ENCODE results near the gene DDX24.

Gene DDX24

DNA sequence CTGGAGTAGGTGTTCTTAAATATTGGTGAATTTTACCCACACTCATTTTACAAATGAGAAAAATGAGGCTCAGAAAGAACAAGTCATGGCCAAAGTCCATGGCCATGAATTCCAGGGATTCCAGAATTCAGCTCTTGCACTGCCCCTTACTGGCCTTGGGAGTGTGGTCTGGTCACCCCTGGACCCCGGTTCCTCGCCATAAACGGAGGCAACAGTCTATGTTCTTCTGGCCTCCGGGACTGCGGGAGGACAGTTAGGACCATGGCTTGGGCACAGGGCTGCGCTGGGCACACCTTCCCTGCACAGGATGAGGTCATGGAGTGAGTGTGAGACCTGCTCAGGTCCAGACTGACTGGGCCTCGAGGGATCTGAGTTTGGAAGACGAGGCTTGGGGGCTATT is 77.0 kb downstream of the DDX24 start:
- no peak for DNase-seq

DNA sequence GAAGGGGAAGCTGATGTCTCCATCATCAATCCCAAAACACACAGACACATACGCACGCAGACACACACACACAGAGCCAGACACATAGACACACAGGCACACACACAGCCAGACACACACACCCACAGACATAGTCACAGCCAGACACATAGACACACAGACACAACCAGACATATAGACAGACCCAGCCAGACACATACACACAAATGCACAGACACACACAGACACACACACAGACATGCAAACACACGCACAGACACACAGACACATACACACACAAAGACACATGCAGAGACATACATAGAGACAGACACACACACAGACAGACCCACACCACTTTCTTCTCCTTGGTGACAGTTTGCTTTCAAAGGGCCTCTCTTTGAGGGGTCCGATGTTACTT is 77.6 kb downstream of the DDX24 start:
- no peak for DNase-seq

DNA sequence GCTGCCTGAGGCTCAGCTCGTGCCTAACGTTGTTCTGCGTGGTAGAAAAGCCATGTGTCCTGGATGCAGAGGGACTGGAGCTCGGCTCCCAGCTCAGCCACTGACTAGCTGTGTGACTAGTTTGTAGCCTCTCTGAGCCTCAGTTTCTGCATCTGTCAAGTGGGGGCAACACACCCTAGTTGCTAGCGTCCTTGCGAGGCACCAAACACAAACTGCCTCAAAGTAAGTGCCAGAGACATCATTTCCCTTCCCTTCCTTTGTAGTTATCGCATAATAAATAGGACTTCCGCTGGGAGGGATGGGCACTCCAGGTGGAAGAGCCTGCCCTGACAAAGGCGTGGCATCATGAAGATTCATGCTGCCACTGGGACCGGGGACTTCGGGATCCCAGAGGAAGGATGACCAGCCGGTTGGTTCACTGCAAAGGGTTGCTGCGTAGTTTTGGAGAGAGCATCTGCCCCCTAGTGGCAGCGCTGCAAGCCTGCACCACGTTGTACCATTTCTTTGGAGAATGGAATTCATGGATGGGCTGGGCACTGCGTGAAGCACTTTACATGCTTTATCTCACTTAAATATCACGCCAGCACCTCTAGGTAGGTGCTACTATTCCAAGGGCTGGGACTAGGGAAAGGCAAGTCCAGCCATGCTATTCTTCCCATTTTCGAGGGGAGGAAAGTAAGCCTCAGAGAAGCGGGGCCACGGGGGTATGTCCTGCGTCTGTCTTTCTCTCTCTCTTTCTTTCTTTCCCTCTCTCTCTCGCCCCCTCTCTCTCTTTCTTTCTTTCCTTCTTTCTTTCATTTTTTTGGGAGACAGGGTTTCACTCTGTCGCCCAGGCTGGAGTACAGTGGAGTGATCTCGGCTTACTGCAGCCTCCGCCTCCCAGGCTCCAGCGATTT is 79.3 kb downstream of the DDX24 start:
- DNase-seq: peak; percentile 82

DNA sequence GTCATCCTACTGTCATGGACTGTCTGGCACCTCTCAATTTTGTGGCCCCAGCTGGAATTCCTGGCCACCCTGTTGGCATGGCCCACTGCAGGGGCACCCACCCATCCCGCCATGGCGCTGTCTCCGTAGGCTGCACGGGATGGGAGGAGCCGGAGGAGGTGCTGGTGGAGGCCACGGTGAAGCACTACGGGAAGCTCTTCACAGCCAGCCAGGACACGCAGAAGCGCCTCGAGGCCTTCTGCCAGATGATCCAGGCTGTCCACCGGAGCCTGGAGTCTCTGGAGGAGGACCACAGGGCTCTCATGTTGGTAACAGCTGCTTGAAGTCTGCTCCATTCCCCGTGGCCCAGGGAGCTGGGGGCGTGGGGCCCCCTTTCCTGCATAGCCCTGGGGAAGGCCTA is 80.0 kb downstream of the DDX24 start:
- no peak for DNase-seq

DNA sequence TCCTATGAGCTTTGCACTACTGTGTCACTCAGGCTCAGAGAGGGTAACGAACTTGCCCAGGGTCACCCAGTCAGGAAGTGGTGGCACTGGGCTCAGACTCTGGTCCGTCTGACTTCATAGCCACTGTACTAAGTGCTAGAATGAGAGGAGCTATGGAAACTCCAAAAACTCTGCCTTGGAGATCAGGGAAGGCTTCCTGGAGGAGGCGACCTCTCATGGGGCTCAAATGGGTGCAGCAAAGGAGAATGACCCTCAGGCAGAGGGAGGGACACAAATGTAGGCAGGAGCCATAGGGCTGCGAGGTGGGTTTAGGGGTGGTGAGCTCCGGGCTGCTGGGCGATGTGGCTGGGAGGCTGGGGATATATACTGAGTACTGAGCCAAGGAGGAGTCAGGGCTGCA is 80.7 kb downstream of the DDX24 start:
- DNase-seq: no peak

DNA sequence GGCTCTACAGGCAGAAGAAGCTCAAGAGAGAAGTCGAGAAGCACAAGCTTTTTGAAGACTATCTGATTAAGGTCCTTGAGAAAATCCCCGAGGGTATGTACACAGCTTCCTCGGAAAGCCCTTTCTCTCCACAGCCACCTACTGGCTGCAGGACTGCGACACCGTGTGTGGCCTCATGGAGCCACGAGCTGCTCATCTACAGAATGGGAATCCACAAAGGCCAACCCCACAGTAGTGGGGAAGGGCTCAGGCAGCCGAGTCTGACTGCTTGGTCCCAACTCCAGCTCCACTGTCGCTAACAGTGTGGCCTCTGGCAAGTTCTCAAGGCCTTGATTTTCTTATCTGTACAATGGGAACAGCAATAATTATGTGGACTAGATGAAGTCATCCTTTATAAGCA is 81.4 kb downstream of the DDX24 start:
- DNase-seq: no peak

DNA sequence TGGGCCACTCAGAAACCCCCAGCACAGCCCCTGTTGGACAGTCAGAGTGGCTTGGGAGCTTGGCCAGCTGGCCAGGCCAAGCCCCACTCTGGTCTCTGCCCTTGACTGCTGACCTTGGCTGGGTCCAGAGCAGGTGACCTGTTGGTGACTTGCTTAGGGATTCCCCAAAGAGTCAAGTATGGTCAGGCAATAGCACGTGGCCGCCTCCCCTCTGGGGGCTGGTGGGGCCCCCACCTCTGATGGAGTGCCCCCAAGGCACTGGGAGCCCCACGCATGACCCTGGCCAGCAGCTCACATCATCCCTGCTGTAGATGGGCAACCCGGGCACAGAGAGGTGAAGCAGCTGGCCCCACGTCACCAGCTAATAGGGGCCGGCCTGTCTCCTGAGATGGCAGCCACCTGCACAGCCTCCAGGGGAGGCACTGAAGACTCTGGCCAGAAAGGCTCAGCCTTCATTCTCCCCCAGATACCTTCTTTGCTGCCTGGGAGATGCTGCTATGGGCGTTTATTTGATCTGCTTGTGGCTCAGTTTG is 82.1 kb downstream of the DDX24 start:
- DNase-seq: no peak
